Sigmoid colon (tissue), 4 donors: ENCODE results near the gene NIPAL1.

ENCODE experiments used
- CTCF ChIP-seq, 4 experiments: fragments of 450-650 bp in 3 of 4; fragments of 200-600 bp in 1 of 4; IDR thresholded peaks; one replicate each; pipeline ENCODE4 v1.5.1; 2016 to 2019; ENCODE audit warnings: antibody characterized with exemption in 4 of 4, mild to moderate bottlenecking in 3 of 4, moderate library complexity in 2 of 4
- EP300 ChIP-seq, 4 donors: sonication (generic); formaldehyde crosslinking; IDR thresholded peaks; one replicate each; pipeline ENCODE4 v1.6.1; 2017; ENCODE audit warnings: antibody characterized with exemption in 4 of 4

GRCh38 chr4:48073567-48074103, 57.1 kb downstream of the NIPAL1 start:
- TF ChIP-seq CTCF (IDR thresholded peaks at IDR 0.05) (no peak), EP300 (IDR thresholded peaks at IDR 0.05) (no peak)
